Neural progenitor cell (in vitro differentiated cells): Measurements from ENCODE around the gene RNASEH2A. TPM values are rescaled to one million over a fixed set of nuclear protein-coding genes. Genes with fewer than 3 reads are reported as not detected.
A peak's percentile ranks its signal among the peaks of the same experiment; 100 is the strongest.

Experiments used
- DNase-seq: peaks from one replicate; pipeline ENCODE4 v3.0.0-alpha.2; 2016; ENCODE audit warnings: low spot score
- H2AFZ ChIP-seq: fragments of 200-600 bp; sonication (generic); replicated peaks from 2 replicates; pipeline ENCODE4 v1.6.1; 2016; ENCODE audit warnings: antibody characterized with exemption
- H3F3A ChIP-seq: fragments of 200-600 bp; sonication (generic); 2 replicates; pipeline ENCODE4 v1.6.1; 2016; ENCODE audit warnings: antibody characterized with exemption, low read depth
- H3K27ac ChIP-seq: fragments of 200-600 bp; sonication (generic); 2 replicates; pipeline ENCODE4 v1.5.1; 2016; ENCODE audit warnings: mild to moderate bottlenecking
- H3K27me3 ChIP-seq: fragments of 200-600 bp; sonication (generic); 2 replicates; pipeline ENCODE4 v1.6.1; 2016; ENCODE audit warnings: mild to moderate bottlenecking, moderate library complexity
- H3K36me3 ChIP-seq: fragments of 200-600 bp; sonication (generic); 2 replicates; pipeline ENCODE4 v1.5.1; 2016
- H3K4me1 ChIP-seq: fragments of 200-600 bp; sonication (generic); 2 replicates; pipeline ENCODE4 v1.6.1; 2016; ENCODE audit warnings: mixed run types
- H3K4me2 ChIP-seq: fragments of 200-600 bp; sonication (generic); 2 replicates; pipeline ENCODE4 v1.6.1; 2016
- H3K4me3 ChIP-seq: fragments of 200-600 bp; sonication (generic); 2 replicates; pipeline ENCODE4 v1.5.1; 2016
- H3K79me2 ChIP-seq: fragments of 200-600 bp; sonication (generic); 2 replicates; pipeline ENCODE4 v1.6.1; 2016; ENCODE audit warnings: low read depth
- H3K9ac ChIP-seq: fragments of 200-600 bp; sonication (generic); 2 replicates; pipeline ENCODE4 v1.6.1; 2016
- H3K9me3 ChIP-seq: fragments of 200-600 bp; sonication (generic); 2 replicates; pipeline ENCODE4 v1.5.1; 2016; ENCODE audit warnings: low read depth
- H4K20me1 ChIP-seq: fragments of 200-600 bp; sonication (generic); 2 replicates; pipeline ENCODE4 v1.6.1; 2016; ENCODE audit warnings: low read depth
- H3K27ac Mint-ChIP-seq: 3 replicates; pipeline ENCODE4 v1.8.0; 2021; ENCODE audit warnings: mixed read lengths
- H3K27me3 Mint-ChIP-seq: 2 replicates; pipeline ENCODE4 v1.8.0; 2022; ENCODE audit warnings: low read depth, mild to moderate bottlenecking, inconsistent platforms, moderate library complexity, mixed read lengths; ENCODE audit not compliant: insufficient read depth
- H3K36me3 Mint-ChIP-seq: 3 replicates; pipeline ENCODE4 v1.8.0; 2021; ENCODE audit warnings: mixed read lengths
- H3K4me1 Mint-ChIP-seq: 3 replicates; pipeline ENCODE4 v1.8.0; 2021; ENCODE audit warnings: mixed read lengths
- H3K4me3 Mint-ChIP-seq: 3 replicates; pipeline ENCODE4 v1.8.0; 2021; ENCODE audit warnings: mild to moderate bottlenecking, moderate library complexity, mixed read lengths
- H3K9me3 Mint-ChIP-seq: 3 replicates; pipeline ENCODE4 v1.8.0; 2020; ENCODE audit warnings: mixed read lengths
- CTCF ChIP-seq: fragments of 200-600 bp; sonication (generic); IDR thresholded peaks from 2 replicates; pipeline ENCODE4 v1.5.1; 2017; ENCODE audit warnings: antibody characterized with exemption, mild to moderate bottlenecking
- EZH2 ChIP-seq: fragments of 200-600 bp; sonication (generic); IDR thresholded peaks from 2 replicates; pipeline ENCODE4 v1.6.1; 2017; ENCODE audit warnings: antibody characterized with exemption, mild to moderate bottlenecking, moderate library complexity
- EZH2phosphoT487 ChIP-seq: fragments of 200-600 bp; sonication (generic); IDR thresholded peaks from 2 replicates; pipeline ENCODE4 v1.6.1; 2017; ENCODE audit warnings: antibody characterized with exemption
- total RNA-seq: library from RNA; depleted of rRNA; stranded (reverse); fragments of >200 nt; gene quantifications from 2 replicates; pipeline ENCODE4 v1.2.3, GENCODE V29; 2015; ENCODE audit warnings: low replicate concordance

RNASEH2A gene
- total RNA-seq, 1 donor from 2014 or later = 60.3 TPM

- DNase-seq = peak; percentile 70
- peaks cover 44% of the 10 kb centered on the region for H3F3A ChIP-seq
- H3K27ac Mint-ChIP-seq = no peak overlapping the region
- peak overlapping the region; percentile 81 for H3K9ac ChIP-seq
- H3K9me3 Mint-ChIP-seq = no peaks in the 10 kb centered on the region
- peaks cover 21% of the 10 kb centered on the region for H3K4me1 Mint-ChIP-seq
- peaks cover 19% of the 10 kb centered on the region for H4K20me1 ChIP-seq
- H3K27me3 Mint-ChIP-seq = peaks cover 3% of the 10 kb centered on the region
- H3K4me3 ChIP-seq = peak overlapping the region; percentile 83
- H3K36me3 Mint-ChIP-seq = peaks cover 7% of the 10 kb centered on the region
- H3K27ac ChIP-seq = no peak overlapping the region
- H3K79me2 ChIP-seq = peaks cover 25% of the 10 kb centered on the region
- peak overlapping the region; percentile 83 for H2AFZ ChIP-seq
- H3K4me3 Mint-ChIP-seq = peak overlapping the region; percentile 94
- H3K4me2 ChIP-seq = peak overlapping the region; percentile 95
- no peaks in the 10 kb centered on the region for H3K36me3 ChIP-seq
- H3K4me1 ChIP-seq = peaks cover 9% of the 10 kb centered on the region
- no peaks in the 10 kb centered on the region for H3K9me3 ChIP-seq
- no peak for TF ChIP-seq EZH2
- no peak for TF ChIP-seq EZH2phosphoT487
- no peak for TF ChIP-seq CTCF
- H3K27me3 ChIP-seq = peaks cover 12% of the 10 kb centered on the region
Observed at GRCh38 chr19:12800923-12801465, 5.4 kb upstream of the RNASEH2A start.

GRCh38 chr19:12801466-12802266, 4.7 kb upstream of the RNASEH2A start, which contains the start of the genes PRDX2 and THSD8:
Gene PRDX2, minus strand, starts transcription at chr19:12801800. Its CDS starts 539 bp downstream, at chr19:12801261.
Gene THSD8, plus strand, starts transcription at chr19:12802069. Its CDS starts 3 bp downstream, at chr19:12802072.
- peak within 1 kb of the TSS; percentile 81 for H3K9ac ChIP-seq
- peak; percentile 93 for DNase-seq
- H3K79me2 ChIP-seq = peaks cover 26% of the 10 kb centered on the region
- Mint-ChIP-seq H3K9me3 (no peaks in the 10 kb centered on the region), H3K27ac (no peak within 1 kb of the TSS), H3K4me1 (peaks cover 20% of the 10 kb centered on the region), H3K27me3 (peaks cover 6% of the 10 kb centered on the region), H3K4me3 (peak within 1 kb of the TSS; percentile 94), H3K36me3 (peaks cover 3% of the 10 kb centered on the region)
- H3K4me3 ChIP-seq = peak within 1 kb of the TSS; percentile 83
- no peak within 1 kb of the TSS for H3K27ac ChIP-seq
- peak within 1 kb of the TSS; percentile 95 for H3K4me2 ChIP-seq
- H2AFZ ChIP-seq = peak within 1 kb of the TSS; percentile 83
- H3K27me3 ChIP-seq = peaks cover 12% of the 10 kb centered on the region
- H4K20me1 ChIP-seq = peaks cover 16% of the 10 kb centered on the region
- peaks cover 39% of the 10 kb centered on the region for H3F3A ChIP-seq
- H3K36me3 ChIP-seq = no peaks in the 10 kb centered on the region
- H3K4me1 ChIP-seq = peaks cover 5% of the 10 kb centered on the region
- no peak for TF ChIP-seq EZH2
- no peak for TF ChIP-seq EZH2phosphoT487
- TF ChIP-seq CTCF = no peak
- no peaks in the 10 kb centered on the region for H3K9me3 ChIP-seq

GRCh38 chr19:12802267-12803106, 3.9 kb upstream of the RNASEH2A start:
- Mint-ChIP-seq H3K9me3 (no peaks in the 10 kb centered on the region), H3K27me3 (peaks cover 6% of the 10 kb centered on the region), H3K36me3 (peaks cover 3% of the 10 kb centered on the region), H3K4me1 (peaks cover 28% of the 10 kb centered on the region), H3K27ac (no peak overlapping the region), H3K4me3 (peak overlapping the region; percentile 94)
- H3K9ac ChIP-seq = no peak overlapping the region
- H3K9me3 ChIP-seq = no peaks in the 10 kb centered on the region
- peaks cover 12% of the 10 kb centered on the region for H3K27me3 ChIP-seq
- peak overlapping the region; percentile 83 for H2AFZ ChIP-seq
- H3K4me3 ChIP-seq = peak overlapping the region; percentile 83
- H3K4me2 ChIP-seq = peak overlapping the region; percentile 95
- H3K36me3 ChIP-seq = no peaks in the 10 kb centered on the region
- no peak for TF ChIP-seq EZH2phosphoT487
- TF ChIP-seq CTCF = no peak
- no peak for TF ChIP-seq EZH2
- H3F3A ChIP-seq = peaks cover 31% of the 10 kb centered on the region
- peaks cover 35% of the 10 kb centered on the region for H3K79me2 ChIP-seq
- H3K4me1 ChIP-seq = peaks cover 10% of the 10 kb centered on the region
- H3K27ac ChIP-seq = no peak overlapping the region
- no peak for DNase-seq
- H4K20me1 ChIP-seq = peaks cover 12% of the 10 kb centered on the region
